K562 (cell line): Measurements from ENCODE around the gene DTWD2. TPM values are rescaled to one million over a fixed set of nuclear protein-coding genes. Genes with fewer than 3 reads are reported as not detected.

Source experiments
- ATAC-seq: fragments of 200-7000 bp; cut with Tn5 transposase; 3 replicates; pipeline ENCODE4 v1.9.1; 2020; ENCODE audit warnings: moderate library complexity
- BruUV-seq: library from RNA; stranded (reverse); fragments of 400-500 nt; replicated peaks from 2 replicates; lab custom pipeline; 2021; lab: Mats Ljungman, UMichigan
- CTCF ChIA-PET: fragments of 300-600 bp; formaldehyde crosslinking; extraction: SDS; loops from one replicate; lab custom pipeline; 2021; ENCODE audit warnings: low intra/inter-chr PET ratio; lab: Yijun Ruan, JAX
- POLR2A ChIA-PET: fragments of 300-600, 350-650 bp; sonication (Branson Sonifier 250); formaldehyde crosslinking; extraction: SDS; loops from one replicate; lab custom pipeline; 2021; ENCODE audit warnings: antibody characterized with exemption, inconsistent platforms; lab: Yijun Ruan, JAX
- DNase-seq, 4 experiments: peaks; one replicate each; pipeline versions ENCODE4 v3.0.0 to v3.0.0-alpha.2; 2011 to 2018; ENCODE audit warnings: low spot score in 3 of 4, mixed read lengths in 3 of 4; ENCODE audit errors: extremely low read depth in 1 of 4
- FAIRE-seq: peaks from 2 replicates; lab custom pipeline; 2011; peaks lifted over from hg19 to GRCh38; lab: Jason Lieb, UNC
- H2AFZ ChIP-seq: 2 replicates; pipeline ENCODE4 v1.6.0; 2011; ENCODE audit warnings: low read depth, low read length, control low read depth, inconsistent platforms
- H3K27ac ChIP-seq: fragments of 200-600 bp; 3 replicates; pipeline ENCODE4 v1.8.0; 2011; ENCODE audit warnings: low read depth, mild to moderate bottlenecking, control low read depth, inconsistent platforms, low read length, moderate library complexity, mixed read lengths; ENCODE audit errors: extremely low read depth
- H3K27me3 ChIP-seq, 2 experiments: fragments of 300-600 bp in 1 of 2; 2 replicates in 1 of 2; 3 replicates in 1 of 2; pipeline versions ENCODE4 v1.6.0 to v1.8.0; 2011; ENCODE audit warnings: inconsistent platforms in 2 of 2, low read length in 2 of 2, mild to moderate bottlenecking in 1 of 2, mixed read lengths in 1 of 2, moderate library complexity in 1 of 2; ENCODE audit not compliant: control insufficient read depth in 2 of 2, insufficient read depth in 2 of 2
- H3K36me3 ChIP-seq: fragments of 300-600 bp; 3 replicates; pipeline ENCODE4 v1.8.0; 2011; ENCODE audit warnings: mild to moderate bottlenecking, low read length, inconsistent platforms; ENCODE audit not compliant: control insufficient read depth, insufficient read depth
- H3K4me1 ChIP-seq, 2 experiments: fragments of 200-600 bp in 1 of 2; replicated peaks in 1 of 2; 2 replicates in 1 of 2; 3 replicates in 1 of 2; pipeline versions ENCODE4 v1.5.1 to v1.8.0; 2011; ENCODE audit warnings: inconsistent platforms in 2 of 2, low read length in 2 of 2, mild to moderate bottlenecking in 1 of 2, mixed read lengths in 1 of 2, moderate library complexity in 1 of 2; ENCODE audit not compliant: control insufficient read depth in 2 of 2, insufficient read depth in 2 of 2
- H3K4me2 ChIP-seq: 2 replicates; pipeline ENCODE4 v1.6.1; 2011; ENCODE audit warnings: low read length, control low read depth, inconsistent platforms, mixed read lengths; ENCODE audit not compliant: insufficient read depth
- H3K4me3 ChIP-seq: fragments of 200-600 bp; sonication (generic), shearing (Covaris generic); 2 replicates; pipeline ENCODE4 v1.5.1; 2016; ENCODE audit warnings: control low read depth, inconsistent platforms
- H3K79me2 ChIP-seq: fragments of 200-600 bp; 3 replicates; pipeline ENCODE4 v1.8.0; 2011; ENCODE audit warnings: low read length, inconsistent platforms; ENCODE audit not compliant: control insufficient read depth, insufficient read depth
- H3K9ac ChIP-seq, 2 experiments: 2 replicates each; pipeline versions ENCODE4 v1.6.0 to v1.6.1; 2011; ENCODE audit warnings: low read depth in 2 of 2, low read length in 2 of 2, control low read depth in 1 of 2, inconsistent platforms in 1 of 2, mild to moderate bottlenecking in 1 of 2, mixed read lengths in 1 of 2; ENCODE audit not compliant: insufficient read depth in 1 of 2
- H3K9me1 ChIP-seq: one replicate; pipeline ENCODE4 v1.6.0; 2011; ENCODE audit warnings: inconsistent platforms, mild to moderate bottlenecking, low read length, moderate library complexity; ENCODE audit not compliant: control insufficient read depth, insufficient read depth
- H3K9me3 ChIP-seq: replicated peaks from 2 replicates; pipeline ENCODE4 v1.5.1; 2011; ENCODE audit warnings: low read depth, low read length, inconsistent platforms; ENCODE audit not compliant: control insufficient read depth, insufficient read depth
- H4K20me1 ChIP-seq: replicated peaks from 2 replicates; pipeline ENCODE4 v1.6.1; 2011; ENCODE audit warnings: low read length, inconsistent platforms, mixed read lengths; ENCODE audit not compliant: control insufficient read depth, insufficient read depth
- ARID2 ChIP-seq: fragments of 450-650 bp; IDR thresholded peaks from 2 replicates; pipeline ENCODE4 v1.6.1; 2017; ENCODE audit warnings: antibody characterized with exemption, mild to moderate bottlenecking
- ELF1 ChIP-seq: fragments of 200-800 bp; sonication (Bioruptor generic); IDR thresholded peaks from 2 replicates; pipeline ENCODE4 v1.6.1; 2016; ENCODE audit warnings: missing genetic modification characterization, missing compliant biosample characterization
- MEIS2 ChIP-seq: fragments of 450-650 bp; IDR thresholded peaks from 2 replicates; pipeline ENCODE4 v1.6.1; 2014; ENCODE audit warnings: mild to moderate bottlenecking; ENCODE audit not compliant: partially characterized antibody
- NCOA6 ChIP-seq: fragments of 450-650 bp; IDR thresholded peaks from 2 replicates; pipeline ENCODE4 v1.6.1; 2017; ENCODE audit warnings: mild to moderate bottlenecking
- NUFIP1 ChIP-seq: fragments of 450-650 bp; IDR thresholded peaks from 2 replicates; pipeline ENCODE4 v1.6.1; 2018; ENCODE audit not compliant: partially characterized antibody
- RAD51 ChIP-seq: fragments of 450-650 bp; IDR thresholded peaks from 2 replicates; pipeline ENCODE4 v1.7.1; 2016; ENCODE audit warnings: low read depth, mild to moderate bottlenecking, borderline replicate concordance
- SAFB ChIP-seq: fragments of 200-400 bp; formaldehyde crosslinking; IDR thresholded peaks from 2 replicates; pipeline ENCODE4 v1.6.1; 2017; ENCODE audit warnings: low read depth, low read length, borderline replicate concordance
- SOX6 ChIP-seq: fragments of 450-650 bp; IDR thresholded peaks from 2 replicates; pipeline ENCODE4 v1.6.1; 2014; ENCODE audit warnings: mild to moderate bottlenecking
- TAF9B ChIP-seq: fragments of 450-650 bp; IDR thresholded peaks from 2 replicates; pipeline ENCODE4 v1.6.1; 2018; ENCODE audit warnings: mild to moderate bottlenecking; ENCODE audit not compliant: partially characterized antibody
- TBL1XR1 ChIP-seq, 2 experiments: IDR thresholded peaks; 2 replicates each; pipeline ENCODE4 v1.6.1; 2012; ENCODE audit warnings: improper control_type of control experiment in 2 of 2, low read length in 2 of 2, mild to moderate bottlenecking in 1 of 2
- TCF7L2 ChIP-seq: fragments of 150-350 bp; IDR thresholded peaks from 2 replicates; pipeline ENCODE4 v1.6.1; 2016; ENCODE audit warnings: low read depth, mild to moderate bottlenecking, low read length, moderate library complexity
- TEAD4 ChIP-seq, 2 experiments: sonication (generic) in 1 of 2; formaldehyde crosslinking in 1 of 2; IDR thresholded peaks; 2 replicates each; pipeline versions ENCODE4 v1.6.1 to v1.8.0; 2012 to 2022; ENCODE audit warnings: borderline replicate concordance in 1 of 2, inconsistent platforms in 1 of 2, low read length in 1 of 2, mild to moderate bottlenecking in 1 of 2, missing genetic modification reagents in 1 of 2
- ZNF384 ChIP-seq: IDR thresholded peaks from 2 replicates; pipeline ENCODE4 v1.6.1; 2012; ENCODE audit warnings: low read depth, low read length, improper control_type of control experiment
- ZNF609 ChIP-seq: sonication (generic); formaldehyde crosslinking; IDR thresholded peaks from 2 replicates; pipeline ENCODE4 v1.8.1; 2023; ENCODE audit warnings: missing genetic modification reagents, mild to moderate bottlenecking, borderline replicate concordance
- WGBS: fragments of 100-300 bp; shearing (Covaris generic); methylation state at CpG from one replicate; pipeline ENCODE4 v1.1.6; 2016; ENCODE audit warnings: low coverage, mixed read lengths; ENCODE audit not compliant: insufficient coverage; ENCODE audit errors: missing lambda C conversion rate; 5-methylcytosine and 5-hydroxymethylcytosine counted together
- in situ Hi-C: fragments of 300-500 bp; cut with MboI; formaldehyde crosslinking; loops from 4 replicates; pipeline ENCODE4 v1.15.0; 2018; ENCODE audit warnings: inconsistent platforms, mixed read lengths
- intact Hi-C: fragments of 100-400 bp; cut with micrococcal nuclease; formaldehyde crosslinking; loops from 2 replicates; pipeline ENCODE4 v1.14.2; 2022
- polyA plus RNA-seq, 8 experiments: library from polyadenylated mRNA; depleted of rRNA in 4 of 8; stranded (reverse) in 5 of 8; unstranded in 3 of 8; fragments of >200 nt; fragmentation: Nextera tagmentation in 2 of 8; fragmentation: Illumina TruSeq in 1 of 8; extraction: Ambion mirVana in 2 of 8; extraction: Trizol in 1 of 8; gene quantifications; 2 replicates each; pipeline versions ENCODE4 v1.2.1 to v1.2.3, GENCODE V29; 2011 to 2014; ENCODE audit warnings: inconsistent platforms in 1 of 8, missing spikeins in 1 of 8
- total RNA-seq, 7 experiments: library from RNA; depleted of rRNA in 6 of 7; stranded (reverse); fragments of >200 nt in 6 of 7; fragmentation: Illumina TruSeq in 2 of 7; extraction: Trizol in 2 of 7; gene quantifications; 2 replicates each; pipeline versions ENCODE4 v1.2.1 to v1.2.3, GENCODE V29; 2011 to 2021; ENCODE audit warnings: low replicate concordance in 1 of 7
- TF ChIP-seq, protein P1 (sequence below): sonication (generic); formaldehyde crosslinking; IDR thresholded peaks from 2 replicates; pipeline ENCODE4 v1.8.0; 2022; ENCODE audit warnings: missing genetic modification reagents, mild to moderate bottlenecking, borderline replicate concordance

DTWD2 gene
- total and polyA plus RNA-seq, 9 of the 15 experiments (the other 6 are each of a cell fraction or from before 2014, with no cell fraction given) = 0.99 to 10.8 (median 4.1) TPM

- Histone ChIP-seq H3K4me2 (no peak overlapping the region), H3K9ac (no peak overlapping the region), H3K4me1 (no peaks in the 10 kb centered on the region), H3K27me3 (no peaks in the 10 kb centered on the region), H2AFZ (no peak overlapping the region), H3K4me3 (no peak overlapping the region), H3K9me1 (no peaks in the 10 kb centered on the region), H3K9me3 (no peaks in the 10 kb centered on the region), H3K27ac (no peak overlapping the region), H3K79me2 (no peaks in the 10 kb centered on the region), H4K20me1 (no peaks in the 10 kb centered on the region), H3K36me3 (no peaks in the 10 kb centered on the region)
- in situ Hi-C loops (no loop called here), intact Hi-C loops (loop anchor here (5.0 to 10.0 kb wide), 2 partner anchors 164 to 1338 kb away; no protein-coding TSS in a partner anchor)
- WGBS = 4% methylated on average over 3 of the region's 3 CpGs
- FAIRE-seq = no peak
- DNase-seq = no peak
- no peak for ATAC-seq
- BruUV-seq = no TSS peak
- TF ChIP-seq TBL1XR1 (IDR thresholded peaks at IDR 0.05; ENCODE audit: low read length in 2 of 2) (no peak), ARID2 (no peak), RAD51 (no peak), ELF1 (tag) (no peak), MEIS2 (no peak), SOX6 (no peak), ZNF384 (no peak), TEAD4 (IDR thresholded peaks at IDR 0.05; ENCODE audit: low read length) (no peak), TEAD4 (CRISPR knock-in tag; IDR thresholded peaks at IDR 0.05; ENCODE audit: borderline replicate concordance) (no peak), NUFIP1 (no peak), TAF9B (no peak), NCOA6 (no peak), TCF7L2 (no peak), ZNF609 (CRISPR knock-in tag) (no peak), SAFB (no peak)
- TF ChIP-seq, protein P1, sequence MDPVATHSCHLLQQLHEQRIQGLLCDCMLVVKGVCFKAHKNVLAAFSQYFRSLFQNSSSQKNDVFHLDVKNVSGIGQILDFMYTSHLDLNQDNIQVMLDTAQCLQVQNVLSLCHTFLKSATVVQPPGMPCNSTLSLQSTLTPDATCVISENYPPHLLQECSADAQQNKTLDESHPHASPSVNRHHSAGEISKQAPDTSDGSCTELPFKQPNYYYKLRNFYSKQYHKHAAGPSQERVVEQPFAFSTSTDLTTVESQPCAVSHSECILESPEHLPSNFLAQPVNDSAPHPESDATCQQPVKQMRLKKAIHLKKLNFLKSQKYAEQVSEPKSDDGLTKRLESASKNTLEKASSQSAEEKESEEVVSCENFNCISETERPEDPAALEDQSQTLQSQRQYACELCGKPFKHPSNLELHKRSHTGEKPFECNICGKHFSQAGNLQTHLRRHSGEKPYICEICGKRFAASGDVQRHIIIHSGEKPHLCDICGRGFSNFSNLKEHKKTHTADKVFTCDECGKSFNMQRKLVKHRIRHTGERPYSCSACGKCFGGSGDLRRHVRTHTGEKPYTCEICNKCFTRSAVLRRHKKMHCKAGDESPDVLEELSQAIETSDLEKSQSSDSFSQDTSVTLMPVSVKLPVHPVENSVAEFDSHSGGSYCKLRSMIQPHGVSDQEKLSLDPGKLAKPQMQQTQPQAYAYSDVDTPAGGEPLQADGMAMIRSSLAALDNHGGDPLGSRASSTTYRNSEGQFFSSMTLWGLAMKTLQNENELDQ (CRISPR knock-in tag) = no peak
- ChIA-PET CTCF (no interaction called here), POLR2A (no interaction called here)
These were observed 195.3 kb downstream of the DTWD2 start for GRCh38 chr5:118793091-118793490.
